NCI-H524 treated with DMSO at 0.1 percent for 48 hours (cell line): ENCODE data around the gene NQO1.

ENCODE experiments used
- DNase-seq: peaks from one replicate; lab custom pipeline; 2025; lab: John Stamatoyannopoulos, UW

NQO1 gene

DNA sequence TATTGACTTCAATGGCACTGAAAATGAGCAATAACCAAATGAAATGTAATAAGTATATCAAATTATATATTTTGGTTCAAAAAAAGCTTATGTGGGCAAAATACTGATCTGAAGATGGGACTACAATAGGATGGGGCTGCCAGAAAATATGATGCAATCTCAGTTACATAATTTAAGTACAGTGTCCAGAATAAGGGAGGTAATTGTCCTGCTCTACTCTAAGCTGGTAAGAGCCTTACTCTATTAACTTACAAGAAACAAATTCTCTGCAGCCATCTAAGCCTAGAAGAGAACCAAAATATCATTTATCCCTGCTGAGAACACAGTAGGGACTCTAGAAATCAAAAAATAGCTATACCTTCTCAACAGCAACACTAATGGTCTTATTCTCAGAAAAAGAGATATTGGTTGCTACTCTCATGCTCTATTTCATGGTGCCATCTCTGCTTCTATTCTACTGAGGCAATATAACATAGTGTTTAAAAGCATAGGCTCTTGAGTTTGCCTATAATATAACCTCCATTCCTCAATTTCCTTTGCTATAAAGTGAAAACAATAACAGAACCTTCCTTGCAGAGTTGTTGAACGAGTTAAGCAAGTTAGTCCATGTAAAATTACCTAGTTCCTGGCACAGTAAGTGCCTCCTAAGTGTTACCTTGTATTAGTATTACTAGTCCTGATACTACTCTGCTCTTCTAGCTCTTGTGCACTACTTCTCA, 19.9 kb downstream of the NQO1 start:
- DNase-seq: no peak

DNA sequence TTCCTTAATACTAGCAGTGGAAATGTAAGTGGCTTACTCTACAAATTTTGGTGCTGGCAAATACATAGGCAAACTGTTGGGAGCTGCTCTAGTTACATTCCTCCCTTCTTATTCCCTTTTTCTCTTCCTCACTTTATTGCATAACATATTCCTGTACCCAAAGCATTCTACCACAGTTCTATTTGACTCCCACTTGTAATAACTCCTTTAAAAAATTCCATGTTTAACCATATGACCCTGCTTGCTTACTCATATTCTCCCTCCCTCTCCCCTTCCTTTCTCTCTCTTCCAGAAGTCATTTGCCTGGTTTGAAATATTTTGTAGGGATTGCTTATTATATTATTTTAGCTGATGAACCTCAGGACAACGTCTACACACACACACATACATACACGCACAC, 22.7 kb downstream of the NQO1 start:
- DNase-seq: no peak

- no peak for DNase-seq
These were observed 24.5 kb downstream of the NQO1 start for GRCh38 chr16:69701866-69702265.

GRCh38 chr16:69701452-69701851, 24.9 kb downstream of the NQO1 start:
- no peak for DNase-seq

DNA sequence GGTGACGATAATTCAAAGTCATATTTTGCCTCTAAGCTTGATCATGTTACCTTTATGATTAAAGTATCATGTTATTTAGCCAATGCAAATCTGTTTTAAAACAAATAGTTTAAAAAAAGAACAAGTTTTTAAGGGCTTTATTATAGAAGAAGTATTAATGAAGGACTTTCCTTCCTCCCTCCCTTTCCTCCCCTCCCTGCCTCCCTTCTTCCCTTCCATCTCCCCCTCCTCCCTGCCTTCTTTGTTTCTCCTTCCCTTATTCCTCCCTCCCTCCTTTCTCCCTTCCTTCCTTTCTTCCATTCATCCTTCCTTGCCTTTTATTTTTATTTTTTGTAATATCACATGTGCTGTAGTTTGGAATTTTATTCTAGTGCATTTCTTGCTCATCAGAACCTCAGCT, 26.4 kb downstream of the NQO1 start:
- no peak for DNase-seq

DNA sequence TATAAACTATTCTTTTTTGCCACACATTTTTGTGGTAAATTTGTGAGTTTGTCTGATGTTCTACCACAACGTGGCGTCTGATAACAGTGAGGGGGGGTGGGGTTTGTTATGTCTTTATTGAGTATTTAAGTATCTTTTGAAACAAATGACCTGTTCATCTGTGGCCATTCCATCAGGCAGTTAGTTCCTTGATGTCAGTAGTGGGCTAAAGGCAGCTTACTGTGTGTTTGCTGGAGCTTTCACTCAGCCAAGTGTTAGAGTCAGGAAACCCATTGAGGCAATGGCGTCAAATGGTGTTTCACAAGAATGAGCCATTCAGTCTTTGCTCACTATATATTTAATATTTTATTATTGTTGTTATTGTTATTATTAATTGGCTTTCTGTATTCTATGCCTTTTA, 28.0 kb downstream of the NQO1 start:
- DNase-seq: no peak

DNA sequence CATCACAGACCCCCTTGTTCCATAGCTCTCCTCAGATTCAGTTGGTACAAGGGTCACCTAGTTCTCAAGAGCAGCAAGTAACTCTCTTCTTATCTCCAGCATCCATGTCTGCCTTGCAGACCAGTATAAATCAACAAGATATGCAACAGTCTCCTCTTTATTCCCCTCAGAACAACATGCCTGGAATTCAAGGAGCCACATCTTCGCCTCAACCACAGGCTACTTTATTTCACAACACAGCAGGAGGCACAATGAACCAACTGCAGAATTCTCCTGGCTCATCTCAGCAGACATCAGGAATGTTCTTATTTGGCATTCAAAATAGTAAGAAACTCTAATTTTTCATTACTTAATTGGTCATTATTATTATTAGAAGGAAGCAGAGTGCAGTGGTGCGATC, 32.4 kb downstream of the NQO1 start:
- DNase-seq: no peak

GRCh38 chr16:69691980-69692911, 34.1 kb downstream of the NQO1 start:
- no peak for DNase-seq

DNA sequence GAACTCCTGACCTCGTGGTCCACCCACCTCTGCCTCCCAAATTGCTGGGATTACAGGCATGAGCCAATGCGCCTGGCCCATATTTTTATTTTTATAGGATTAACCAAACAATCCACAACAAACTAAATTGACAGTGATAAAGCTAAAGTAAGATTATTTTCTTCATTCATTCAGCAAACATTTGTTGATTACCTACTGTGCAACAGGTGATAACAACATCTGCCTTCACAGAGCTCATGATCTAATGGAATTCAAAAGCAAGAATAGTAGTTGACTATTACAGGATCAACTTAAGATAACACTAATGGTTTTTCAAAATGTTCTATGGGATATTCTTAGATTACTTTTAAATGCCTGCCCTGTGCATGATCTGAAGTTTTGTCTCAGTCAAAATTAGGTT, 37.8 kb downstream of the NQO1 start:
- no peak for DNase-seq

DNA sequence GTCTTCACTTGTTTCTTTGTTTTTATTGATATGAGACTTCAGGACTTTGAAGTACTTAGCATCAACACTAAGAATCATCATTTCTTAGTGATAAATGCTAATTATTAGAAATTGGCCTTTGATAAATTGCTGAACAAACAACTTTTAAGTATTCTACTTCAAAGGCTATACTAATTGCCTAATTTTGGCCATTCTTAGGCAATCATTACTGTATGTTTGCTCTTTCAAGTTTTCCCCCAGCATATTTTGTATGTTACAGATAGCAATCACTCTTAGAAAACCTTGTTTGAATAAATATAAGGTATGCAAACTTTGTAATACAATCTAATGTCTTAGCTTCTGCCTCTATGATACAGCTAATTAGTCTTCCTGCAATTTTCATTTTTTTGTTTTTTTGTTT, 46.0 kb downstream of the NQO1 start:
- no peak for DNase-seq

DNA sequence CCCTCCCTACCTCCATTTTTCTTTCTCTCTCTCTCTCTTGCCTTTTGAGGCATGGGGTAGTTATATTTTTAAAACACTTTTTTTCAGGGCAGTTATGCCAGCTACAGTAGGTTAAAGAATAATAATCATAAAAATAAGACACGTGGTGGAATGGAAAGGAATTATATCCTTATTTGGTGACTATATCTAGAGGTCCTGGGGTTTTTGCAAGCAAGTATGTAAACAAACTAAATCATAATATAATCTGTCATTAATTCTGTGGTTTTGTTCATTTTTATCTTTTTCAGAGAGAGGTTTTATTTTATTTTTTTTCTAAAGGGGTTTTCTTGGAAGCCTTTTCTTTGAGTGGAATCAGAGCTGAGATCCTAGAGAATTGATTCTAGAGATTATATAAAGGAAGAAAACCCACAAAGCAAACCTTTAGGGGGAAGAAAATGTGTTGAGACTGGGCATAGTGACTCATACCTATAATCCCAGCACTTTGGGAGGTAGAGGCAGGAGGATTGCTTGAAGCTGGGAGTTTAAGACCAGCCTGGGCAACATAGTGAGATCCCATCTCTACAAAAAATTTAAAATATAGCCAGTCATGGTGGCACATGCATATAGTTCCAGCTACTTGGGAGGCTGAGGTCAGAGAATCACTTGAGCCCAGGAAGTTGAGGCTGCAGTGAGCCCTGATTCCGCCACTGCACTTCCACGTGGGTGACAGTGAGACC, 53.2 kb downstream of the NQO1 start:
- DNase-seq: no peak

GRCh38 chr16:69672315-69672997, 53.9 kb downstream of the NQO1 start:
- DNase-seq: no peak

GRCh38 chr16:69669577-69669976, 56.8 kb downstream of the NQO1 start:
- DNase-seq: no peak

DNA sequence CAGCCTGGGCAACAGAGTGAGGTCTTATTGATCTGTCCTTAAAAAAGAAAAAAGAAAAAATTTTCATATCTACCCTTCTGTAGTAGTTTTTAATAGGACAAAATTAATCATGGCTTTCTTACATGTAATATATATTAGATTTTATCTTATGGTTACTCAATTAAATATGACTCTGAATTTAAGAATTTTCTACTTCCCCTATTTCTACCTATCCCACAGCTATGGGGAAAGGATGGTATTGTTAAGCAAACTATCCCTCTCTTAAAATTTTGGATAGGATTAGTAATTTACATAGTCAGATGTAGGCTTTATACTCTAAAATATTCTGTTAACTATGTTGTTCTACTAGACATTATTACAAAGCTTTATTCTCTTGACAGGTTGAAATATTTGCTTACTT, 62.5 kb downstream of the NQO1 start:
- no peak for DNase-seq

DNA sequence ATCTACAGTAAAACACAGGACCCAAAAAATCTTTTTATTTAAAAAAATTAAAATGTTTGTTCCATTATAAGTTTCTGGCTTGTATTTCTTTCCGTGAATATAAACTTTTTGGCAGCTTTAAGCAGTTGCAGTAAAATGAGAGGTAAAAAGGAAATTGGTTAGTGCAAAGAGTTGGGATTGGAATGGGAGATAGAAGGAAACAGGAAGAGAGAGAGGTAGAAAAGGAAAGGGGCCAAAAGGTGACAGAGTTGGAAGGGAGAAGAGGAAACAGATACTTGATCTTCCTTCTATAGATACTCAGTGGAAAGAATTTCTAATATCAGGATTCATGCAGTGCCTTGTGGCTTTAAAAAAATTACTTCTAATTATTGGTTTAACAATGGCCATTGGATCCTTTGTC, 63.5 kb downstream of the NQO1 start:
- no peak for DNase-seq

DNA sequence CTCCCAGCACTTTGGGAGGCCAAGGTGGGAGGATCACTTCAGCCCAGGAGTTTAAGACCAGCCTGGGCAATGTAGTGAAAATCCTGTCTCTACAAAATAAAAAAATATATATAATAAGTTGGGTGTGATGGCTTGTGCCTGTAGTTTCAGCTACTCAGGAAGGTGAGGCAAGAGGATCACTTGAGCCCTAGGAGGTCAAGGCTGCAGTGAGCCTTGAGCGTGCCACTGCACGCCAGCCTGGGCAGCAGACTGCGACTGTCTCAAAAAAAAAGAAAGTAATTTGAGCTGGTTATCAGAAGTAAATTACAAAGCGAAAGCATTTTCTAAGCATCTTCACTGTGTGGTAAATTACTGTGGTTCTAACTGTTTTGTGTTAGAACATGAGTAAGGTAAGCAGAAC, 66.2 kb downstream of the NQO1 start:
- DNase-seq: no peak
